ENCODE measurements around the gene CWC22. TPM values are rescaled to one million over a fixed set of nuclear protein-coding genes. Genes with fewer than 3 reads are reported as not detected.
"Not testable (repeated sequence)": the region's sequence is repeated elsewhere in the genome, so short reads cannot be mapped to it uniquely, and the experiment has no call there.

Gene CWC22
- total RNA-seq, 1 experiment from 2014 or later: 34.0 TPM

- no TSS peak for BruUV-seq (replicated peaks)
- DNase-seq (ENCODE audit: unreplicated experiment): no peak
- intact Hi-C loops (cut with micrococcal nuclease): no loop called here
- POLR2A ChIA-PET: no interaction called here
- no peak overlapping the region for H3K4me3 Mint-ChIP-seq (ENCODE audit: unreplicated experiment)
- H3K4me1 Mint-ChIP-seq (ENCODE audit: insufficient read depth, unreplicated experiment): no peaks in the 10 kb centered on the region
- H3K9me3 Mint-ChIP-seq (ENCODE audit: unreplicated experiment): peaks cover 6% of the 10 kb centered on the region
- no peaks in the 10 kb centered on the region for H3K27me3 Mint-ChIP-seq (ENCODE audit: insufficient read depth, unreplicated experiment)
- peaks cover 4% of the 10 kb centered on the region for H3K36me3 Mint-ChIP-seq (ENCODE audit: insufficient read depth, unreplicated experiment)
- TF ChIP-seq CTCF (IDR thresholded peaks at IDR 0.05; ENCODE audit: unreplicated experiment): no peak
- no peak overlapping the region for H3K27ac Mint-ChIP-seq (ENCODE audit: low read depth, unreplicated experiment)
- CTCF ChIA-PET: interaction anchor here (0.6 to 1.4 kb wide), 2 partner anchors 21 to 164 kb away, joined by 4 read pairs; no protein-coding TSS in a partner anchor
These were observed 74.3 kb downstream of the CWC22 start for GRCh38 chr2:179932786-179933185.

- no TSS peak for BruUV-seq (replicated peaks)
- POLR2A ChIA-PET: no interaction called here
- Mint-ChIP-seq H3K4me1 (ENCODE audit: insufficient read depth, unreplicated experiment) (no peaks in the 10 kb centered on the region), H3K9me3 (ENCODE audit: unreplicated experiment) (peaks cover 18% of the 10 kb centered on the region), H3K27me3 (ENCODE audit: insufficient read depth, unreplicated experiment) (no peaks in the 10 kb centered on the region), H3K36me3 (ENCODE audit: insufficient read depth, unreplicated experiment) (peaks cover 4% of the 10 kb centered on the region), H3K27ac (ENCODE audit: low read depth, unreplicated experiment) (no peak overlapping the region), H3K4me3 (ENCODE audit: unreplicated experiment) (no peak overlapping the region)
- DNase-seq (ENCODE audit: unreplicated experiment): no peak
- intact Hi-C loops (cut with micrococcal nuclease): no loop called here
- CTCF ChIA-PET: no interaction called here
- no peak for TF ChIP-seq CTCF (IDR thresholded peaks at IDR 0.05; ENCODE audit: unreplicated experiment)
These were observed 75.6 kb downstream of the CWC22 start for GRCh38 chr2:179931502-179931901.

GRCh38 chr2:179929997-179930396 is 77.1 kb downstream of the CWC22 start:
- POLR2A ChIA-PET; BruUV-seq (replicated peaks); H3K27ac Mint-ChIP-seq (ENCODE audit: low read depth, unreplicated experiment); H3K27me3 Mint-ChIP-seq (ENCODE audit: insufficient read depth, unreplicated experiment); H3K4me3 Mint-ChIP-seq (ENCODE audit: unreplicated experiment); intact Hi-C loops (cut with micrococcal nuclease); H3K4me1 Mint-ChIP-seq (ENCODE audit: insufficient read depth, unreplicated experiment); DNase-seq (ENCODE audit: unreplicated experiment); H3K36me3 Mint-ChIP-seq (ENCODE audit: insufficient read depth, unreplicated experiment): not testable (repeated sequence)
- H3K9me3 Mint-ChIP-seq (ENCODE audit: unreplicated experiment): peaks cover 26% of the 10 kb centered on the region
- CTCF ChIA-PET: interaction anchor here (0.6 kb wide), 1 partner anchor 338 kb away, joined by 3 read pairs; no protein-coding TSS in a partner anchor

GRCh38 chr2:179927041-179927440 is 80.1 kb downstream of the CWC22 start:
- DNase-seq (ENCODE audit: unreplicated experiment): no peak
- POLR2A ChIA-PET: no interaction called here
- BruUV-seq (replicated peaks): no TSS peak
- intact Hi-C loops (cut with micrococcal nuclease): no loop called here
- CTCF ChIA-PET: interaction anchor here (0.6 to 0.9 kb wide), 2 partner anchors 9 to 339 kb away, joined by 3 to 4 read pairs; no protein-coding TSS in a partner anchor
- Mint-ChIP-seq H3K9me3 (ENCODE audit: unreplicated experiment) (peaks cover 26% of the 10 kb centered on the region), H3K4me1 (ENCODE audit: insufficient read depth, unreplicated experiment) (no peaks in the 10 kb centered on the region), H3K36me3 (ENCODE audit: insufficient read depth, unreplicated experiment) (peaks cover 4% of the 10 kb centered on the region), H3K27ac (ENCODE audit: low read depth, unreplicated experiment) (no peak overlapping the region), H3K27me3 (ENCODE audit: insufficient read depth, unreplicated experiment) (no peaks in the 10 kb centered on the region), H3K4me3 (ENCODE audit: unreplicated experiment) (no peak overlapping the region)
- TF ChIP-seq CTCF (IDR thresholded peaks at IDR 0.05; ENCODE audit: unreplicated experiment): no peak

- peaks cover 4% of the 10 kb centered on the region for H3K36me3 Mint-ChIP-seq (ENCODE audit: insufficient read depth, unreplicated experiment)
- CTCF ChIA-PET: no interaction called here
- H3K27me3 Mint-ChIP-seq (ENCODE audit: insufficient read depth, unreplicated experiment): no peaks in the 10 kb centered on the region
- H3K9me3 Mint-ChIP-seq (ENCODE audit: unreplicated experiment): peaks cover 26% of the 10 kb centered on the region
- no peaks in the 10 kb centered on the region for H3K4me1 Mint-ChIP-seq (ENCODE audit: insufficient read depth, unreplicated experiment)
- no peak for TF ChIP-seq CTCF (IDR thresholded peaks at IDR 0.05; ENCODE audit: unreplicated experiment)
- no peak overlapping the region for H3K4me3 Mint-ChIP-seq (ENCODE audit: unreplicated experiment)
- no peak overlapping the region for H3K27ac Mint-ChIP-seq (ENCODE audit: low read depth, unreplicated experiment)
- no peak for DNase-seq (ENCODE audit: unreplicated experiment)
- no TSS peak for BruUV-seq (replicated peaks)
- intact Hi-C loops (cut with micrococcal nuclease): no loop called here
- POLR2A ChIA-PET: interaction anchor here (1.1 kb wide), 1 partner anchor 10 kb away, joined by 4 read pairs; no protein-coding TSS in a partner anchor
These were observed 81.4 kb downstream of the CWC22 start for GRCh38 chr2:179925713-179926112.

All from MCF 10A (cell line).